ENCODE data around the gene SLC2A11.
"Not testable (repeated sequence)": the region's sequence is repeated elsewhere in the genome, so short reads cannot be mapped to it uniquely, and the experiment has no call there.

SLC2A11 gene

DNA sequence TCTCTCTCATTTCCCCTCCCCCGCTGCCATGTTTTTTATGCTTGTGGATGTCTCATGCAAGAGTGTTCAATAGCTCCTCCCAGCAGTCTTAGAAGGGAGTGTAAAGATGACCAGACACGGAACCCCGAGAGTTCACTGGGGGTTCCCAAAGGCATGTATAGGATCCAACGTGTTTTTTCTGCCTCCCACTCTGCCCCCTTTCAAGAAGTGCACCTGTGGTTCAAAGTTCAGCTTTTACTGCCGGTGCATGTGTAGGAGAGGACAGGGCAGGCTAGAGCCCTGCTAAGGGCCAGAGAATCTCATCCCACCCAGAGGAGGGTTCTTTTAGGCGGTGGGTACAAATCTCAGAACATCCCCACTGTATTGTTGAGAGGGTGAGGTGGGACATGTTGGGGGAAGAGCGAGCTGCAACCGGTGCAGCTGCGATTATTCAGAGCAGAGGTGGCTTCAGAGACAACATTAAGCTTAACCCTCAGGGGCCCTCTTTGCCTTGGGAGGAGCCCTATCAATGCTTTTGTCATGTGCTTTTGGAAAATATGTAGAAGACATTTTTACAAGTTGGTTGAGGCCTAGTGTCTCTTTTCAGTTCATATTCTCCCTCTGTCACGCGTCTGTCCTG lies 51.0 kb downstream of the SLC2A11 start:
- DNase-seq (ENCODE audit: low read depth in 2 of 2) = no peak

DNA sequence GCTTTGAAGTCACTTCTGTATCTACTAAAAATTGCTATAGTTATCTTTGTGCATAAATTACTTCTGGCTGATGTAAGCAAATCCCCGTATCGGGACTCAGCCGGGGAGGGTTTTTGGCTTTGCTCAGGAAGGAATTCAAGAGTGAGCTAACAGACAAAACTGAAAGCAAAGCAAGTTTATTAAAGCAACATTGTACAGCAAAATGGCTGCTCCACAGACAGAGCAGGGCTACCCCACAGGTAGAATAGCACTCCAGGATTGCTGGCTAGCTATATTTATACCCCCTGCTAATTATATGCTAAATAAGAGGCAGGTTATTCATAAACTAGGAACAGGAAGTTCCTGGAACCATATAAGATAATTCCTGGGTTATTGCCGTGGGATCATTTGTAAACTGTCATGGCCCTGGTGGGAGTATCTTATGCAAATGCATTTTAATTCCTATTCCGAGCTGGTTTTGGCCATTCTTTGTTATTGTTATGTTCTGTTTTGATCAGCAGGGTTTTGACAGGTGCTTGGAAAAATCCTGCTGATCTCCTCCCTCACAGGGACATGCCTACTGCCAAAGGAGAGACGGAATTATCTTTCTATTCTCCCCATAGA lies 51.7 kb downstream of the SLC2A11 start:
- DNase-seq (ENCODE audit: low read depth in 2 of 2) = no peak

DNA sequence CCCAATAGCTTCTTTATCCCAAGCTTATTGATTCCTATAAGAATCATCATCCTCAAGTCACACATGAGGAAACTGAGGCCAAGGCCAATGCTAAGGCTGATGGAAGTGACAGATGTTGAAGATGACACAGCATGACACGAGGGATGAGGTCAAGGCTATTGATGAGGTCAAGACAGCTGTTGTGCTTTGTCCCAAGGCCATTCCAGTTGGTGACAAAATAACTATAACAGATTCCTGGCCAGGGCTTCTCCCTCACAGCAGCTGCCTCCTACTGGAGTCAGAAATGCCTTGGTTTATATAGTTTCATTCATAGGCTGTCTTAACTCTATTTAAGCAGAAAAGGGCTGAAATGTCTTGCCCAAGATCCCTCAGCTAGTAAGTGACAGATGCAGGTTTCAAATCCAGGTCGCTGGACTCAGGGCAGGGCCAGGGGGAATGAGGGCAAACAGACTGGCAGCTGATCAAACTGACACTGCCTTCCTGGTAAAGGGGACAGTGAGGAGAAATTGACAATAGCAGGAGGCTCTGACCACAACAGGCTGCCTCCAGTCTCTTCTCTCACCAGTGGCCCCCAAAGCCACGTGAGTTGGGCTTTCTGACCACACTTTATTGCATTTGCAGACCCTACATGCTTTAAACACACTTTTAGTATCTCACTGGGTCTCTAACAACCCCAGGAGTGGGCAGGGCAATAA lies 53.0 kb downstream of the SLC2A11 start:
- no peak for DNase-seq (ENCODE audit: low read depth in 2 of 2)

DNA sequence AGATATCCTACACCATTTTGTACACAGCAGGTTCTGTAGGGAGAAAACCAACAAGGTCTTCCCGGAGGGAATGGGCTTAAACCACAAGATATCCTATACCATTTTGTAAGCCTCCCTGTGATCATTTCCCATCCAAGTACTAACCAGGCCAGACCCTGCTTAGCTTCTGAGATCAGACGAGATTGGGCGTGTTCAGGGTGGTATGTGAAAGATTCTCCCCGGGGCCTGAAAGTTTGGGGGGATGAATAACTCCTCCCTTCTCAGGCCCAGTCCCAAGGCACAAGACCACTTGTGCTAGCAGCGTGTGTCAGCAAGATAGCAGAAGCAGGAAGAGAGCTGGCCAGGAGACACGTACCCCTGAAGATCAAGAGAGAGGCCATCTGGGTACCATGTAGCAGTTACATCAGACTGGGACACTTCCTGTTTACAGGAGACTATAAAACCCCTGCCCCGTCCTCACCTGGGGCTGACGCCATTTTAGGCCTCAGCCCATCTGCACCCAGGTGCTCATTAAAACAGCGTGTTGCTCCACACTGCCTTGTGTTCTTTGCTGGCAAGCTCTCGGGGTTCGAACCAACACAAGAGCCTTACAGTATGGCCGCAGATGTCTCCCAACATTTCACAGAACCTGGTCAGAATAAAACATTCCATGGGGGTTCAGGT lies 53.8 kb downstream of the SLC2A11 start:
- DNase-seq (ENCODE audit: low read depth in 2 of 2) = no peak

DNA sequence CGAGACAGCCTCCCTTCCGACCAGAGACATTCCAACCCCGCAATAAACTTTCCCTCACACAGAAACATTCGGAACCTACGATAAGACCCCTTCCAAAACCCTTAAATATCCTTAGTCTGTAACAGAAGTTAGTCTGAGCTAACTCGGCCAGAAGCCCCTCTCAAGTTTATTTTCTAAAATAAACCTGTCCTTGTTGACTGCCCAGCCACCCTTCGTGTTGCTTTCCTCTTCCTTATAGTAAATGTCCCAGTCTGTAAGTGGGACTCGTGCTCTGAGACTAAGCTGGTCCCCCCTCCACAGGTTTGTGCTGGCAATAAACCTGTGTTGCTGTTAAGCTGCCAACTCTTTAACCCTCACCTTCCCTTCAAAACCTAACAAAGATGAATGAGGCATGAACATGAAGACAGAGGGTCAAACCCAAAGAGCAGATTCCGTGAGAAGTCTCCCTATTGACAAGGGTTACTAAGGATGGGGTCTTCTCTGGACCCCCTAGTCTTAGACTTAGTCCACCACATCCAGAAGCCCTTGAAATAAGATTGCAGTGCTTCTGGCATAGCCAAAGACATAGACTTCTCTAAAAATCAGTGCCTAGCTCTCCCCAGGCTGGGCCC lies 54.7 kb downstream of the SLC2A11 start:
- no peak for DNase-seq (ENCODE audit: low read depth in 2 of 2)

DNA sequence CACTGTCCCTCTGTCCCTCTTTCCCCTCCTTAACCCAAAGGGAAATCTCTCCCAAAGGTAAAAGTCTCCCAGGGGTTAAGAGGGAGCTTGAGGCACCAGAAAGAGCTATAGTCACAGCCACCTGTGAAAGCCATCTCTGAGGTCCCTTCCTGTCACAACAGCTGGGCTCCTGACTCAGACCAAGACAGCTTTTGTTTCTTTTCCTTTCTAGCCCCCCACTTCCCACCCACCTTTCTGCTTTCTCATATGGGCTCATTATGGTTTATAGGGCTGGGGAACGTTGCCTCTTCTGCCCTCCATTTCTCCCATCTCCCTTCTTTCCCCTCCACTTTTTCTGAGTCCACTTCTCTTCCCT lies 55.6 kb downstream of the SLC2A11 start:
- DNase-seq (ENCODE audit: low read depth in 2 of 2) = no peak

DNA sequence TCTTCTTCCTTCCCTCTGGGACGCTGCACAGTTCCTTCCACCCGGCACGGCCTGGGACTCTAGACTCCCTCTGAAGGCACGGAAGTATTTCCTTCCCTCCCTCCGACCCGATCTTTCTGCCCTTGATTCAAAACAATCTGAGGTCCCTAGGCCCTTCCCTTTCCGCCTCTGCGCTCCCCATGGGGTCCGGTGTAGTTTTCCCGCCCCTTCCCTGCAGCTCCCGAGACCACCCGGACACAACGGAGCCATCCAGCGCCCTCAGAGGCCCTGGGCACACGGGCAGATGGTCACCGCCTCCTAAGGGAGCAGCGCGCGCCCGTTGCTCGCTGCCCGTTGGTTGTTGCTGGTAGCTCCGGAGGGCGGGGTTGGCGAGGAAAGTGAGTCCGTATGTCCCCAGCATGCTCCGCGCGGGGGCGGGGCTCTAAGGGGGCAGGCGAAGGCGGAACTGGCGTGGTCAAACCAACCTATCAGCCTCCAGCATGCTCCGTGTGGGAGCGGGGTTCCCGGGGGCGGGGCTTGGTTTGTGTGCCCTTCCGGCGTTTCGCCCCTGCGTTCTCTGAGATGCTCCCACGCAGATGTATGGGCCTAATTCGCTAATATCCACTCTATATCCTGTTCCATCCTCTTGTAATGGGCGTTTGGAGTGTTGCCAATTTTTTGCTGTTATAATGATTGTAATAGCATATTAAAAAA lies 56.1 kb downstream of the SLC2A11 start:
- DNase-seq (ENCODE audit: low read depth in 2 of 2) = peak; percentile 96 to 97

DNA sequence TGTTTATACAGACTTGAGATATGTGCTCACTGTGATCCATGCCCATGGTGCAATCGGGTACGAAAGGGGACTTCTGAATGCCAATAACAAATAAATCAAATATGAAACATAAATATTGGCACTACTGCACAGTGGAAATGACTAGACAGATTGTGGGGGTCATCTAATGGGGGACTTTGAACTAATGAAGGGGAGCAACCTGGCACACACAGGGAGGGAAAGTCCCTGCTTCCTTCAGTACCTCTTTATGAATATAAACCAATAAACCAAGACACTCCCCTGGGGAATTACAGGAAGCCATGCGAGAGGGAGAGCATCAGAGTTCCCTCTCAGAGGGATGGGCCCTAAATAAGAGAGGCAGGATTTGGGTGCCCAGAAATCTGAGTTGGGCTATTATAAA lies 57.6 kb downstream of the SLC2A11 start:
- DNase-seq (ENCODE audit: low read depth in 2 of 2) = no peak

DNA sequence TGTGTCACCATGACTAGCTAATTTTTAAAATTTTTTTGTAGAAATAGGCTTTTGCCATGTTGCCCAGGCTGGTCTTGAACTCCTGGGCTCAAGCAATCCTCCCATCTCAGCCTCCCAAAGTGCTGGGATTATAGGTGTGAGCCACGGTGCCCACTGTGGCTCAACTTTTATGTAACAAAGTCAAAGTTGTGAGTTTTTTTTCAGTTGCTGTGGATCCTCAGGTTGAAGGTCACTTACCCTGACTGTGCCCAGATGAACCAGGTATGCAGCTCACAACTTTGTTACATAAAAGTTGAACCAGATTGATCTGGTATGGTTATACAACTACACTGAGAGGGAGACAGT lies 62.6 kb downstream of the SLC2A11 start:
- DNase-seq (ENCODE audit: low read depth in 2 of 2) = not testable (repeated sequence)

DNA sequence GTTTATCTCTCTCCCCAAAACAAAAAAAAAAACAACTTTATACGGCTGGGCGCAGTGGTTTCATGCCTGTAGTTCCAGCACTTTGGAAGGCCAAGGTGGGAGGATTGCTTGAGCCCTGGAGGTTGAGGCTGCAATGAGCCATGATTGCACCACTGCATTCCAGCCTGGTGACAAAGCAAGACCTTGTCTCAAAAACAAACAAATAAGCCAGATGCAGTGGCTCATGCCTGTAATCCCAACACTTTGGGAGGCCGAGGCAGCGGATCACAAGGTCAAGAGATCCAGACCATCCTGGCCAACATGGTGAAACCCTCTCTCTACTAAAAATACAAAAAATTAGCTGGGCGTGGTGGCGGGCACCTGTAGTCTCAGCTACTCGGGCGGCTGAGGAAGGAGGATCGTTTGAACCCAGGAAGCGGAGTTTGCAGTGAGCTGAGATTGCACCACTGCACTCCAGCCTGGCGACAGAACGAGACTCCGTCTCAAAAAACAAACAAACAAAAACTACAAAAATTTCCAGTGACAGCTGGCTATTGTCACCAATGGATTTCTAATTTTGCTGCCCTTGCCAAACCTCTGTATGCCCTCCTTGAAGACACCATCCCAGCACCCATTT lies 64.0 kb downstream of the SLC2A11 start:
- not testable (repeated sequence) for DNase-seq (ENCODE audit: low read depth in 2 of 2)

DNA sequence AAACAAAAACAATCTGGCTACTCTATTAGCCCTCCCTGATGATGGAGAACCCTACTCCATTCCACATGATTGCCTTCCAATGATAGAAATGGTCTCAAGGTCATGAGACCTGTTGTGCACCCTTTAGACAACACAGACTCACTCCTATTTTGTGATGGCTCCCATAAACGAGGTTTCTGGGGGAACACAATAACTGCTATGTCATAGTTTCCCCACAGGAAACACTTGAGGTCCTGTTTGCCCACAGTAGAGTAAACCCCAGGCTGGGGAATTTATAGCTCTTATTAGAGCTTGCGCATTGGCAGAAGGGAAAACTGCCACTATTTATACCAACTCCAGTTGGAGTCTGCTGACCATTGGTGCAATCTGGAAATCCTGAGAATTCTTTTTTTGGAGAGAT lies 65.2 kb downstream of the SLC2A11 start:
- no peak for DNase-seq (ENCODE audit: low read depth in 2 of 2)

DNA sequence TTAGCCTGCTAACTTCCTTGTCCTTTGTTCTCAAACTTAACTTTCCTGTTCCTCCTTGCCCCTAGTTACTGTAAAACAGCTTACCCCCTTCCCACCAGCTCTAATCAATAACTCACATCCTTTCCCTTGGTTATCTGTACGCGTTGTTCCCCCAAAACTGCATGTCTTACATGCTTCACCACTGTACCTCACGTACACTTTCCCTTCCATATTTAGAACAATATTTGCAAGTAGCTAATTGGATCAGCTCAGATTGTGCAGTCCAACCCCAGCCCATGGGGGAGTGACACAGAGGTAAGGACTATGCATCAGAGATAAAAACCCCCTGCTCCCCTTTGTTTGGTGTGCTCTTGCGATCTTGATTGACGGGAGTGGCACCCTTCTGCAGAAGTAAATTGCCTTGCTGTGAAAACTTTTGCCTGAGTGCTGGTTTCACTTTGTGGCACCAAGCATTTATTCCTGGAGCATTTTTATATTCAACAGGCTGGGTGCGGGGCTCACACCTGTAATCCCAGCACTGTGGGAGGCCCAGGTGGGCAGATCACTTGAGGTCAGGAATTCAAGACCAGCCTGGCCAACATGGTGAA lies 67.4 kb downstream of the SLC2A11 start:
- no peak for DNase-seq (ENCODE audit: low read depth in 2 of 2)

DNA sequence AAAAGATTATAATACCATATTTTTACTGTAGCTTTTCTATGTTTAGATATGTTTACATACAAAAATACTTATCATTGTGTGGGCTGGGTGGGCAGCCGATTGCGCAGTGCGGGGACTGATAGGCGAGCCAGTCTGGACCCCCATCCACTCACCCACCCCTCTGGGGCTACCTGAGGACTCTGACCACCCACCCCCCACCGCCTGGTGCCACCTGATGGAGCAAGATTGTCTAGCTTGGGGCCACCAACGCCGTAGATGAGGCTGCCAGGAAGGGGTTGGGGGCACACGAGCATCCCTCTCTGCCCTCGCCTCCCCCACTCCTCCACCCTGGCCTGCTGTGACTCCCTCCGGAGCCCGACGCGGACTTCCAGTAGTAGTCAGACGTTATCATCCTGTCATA lies 68.9 kb downstream of the SLC2A11 start:
- DNase-seq (ENCODE audit: low read depth in 2 of 2) = no peak
